Activated effector memory CD4-positive, alpha-beta T cell treated with Interleukin-2 at 50 U/mL for 16 hours (primary cell): Measurements from ENCODE around the gene URI1.
"Not testable (repeated sequence)": the region's sequence is repeated elsewhere in the genome, so short reads cannot be mapped to it uniquely, and the experiment has no call there.

Source experiments
- DNase-seq: peaks from one replicate; pipeline ENCODE4 v3.0.0-alpha.2; 2020

URI1 gene

DNA sequence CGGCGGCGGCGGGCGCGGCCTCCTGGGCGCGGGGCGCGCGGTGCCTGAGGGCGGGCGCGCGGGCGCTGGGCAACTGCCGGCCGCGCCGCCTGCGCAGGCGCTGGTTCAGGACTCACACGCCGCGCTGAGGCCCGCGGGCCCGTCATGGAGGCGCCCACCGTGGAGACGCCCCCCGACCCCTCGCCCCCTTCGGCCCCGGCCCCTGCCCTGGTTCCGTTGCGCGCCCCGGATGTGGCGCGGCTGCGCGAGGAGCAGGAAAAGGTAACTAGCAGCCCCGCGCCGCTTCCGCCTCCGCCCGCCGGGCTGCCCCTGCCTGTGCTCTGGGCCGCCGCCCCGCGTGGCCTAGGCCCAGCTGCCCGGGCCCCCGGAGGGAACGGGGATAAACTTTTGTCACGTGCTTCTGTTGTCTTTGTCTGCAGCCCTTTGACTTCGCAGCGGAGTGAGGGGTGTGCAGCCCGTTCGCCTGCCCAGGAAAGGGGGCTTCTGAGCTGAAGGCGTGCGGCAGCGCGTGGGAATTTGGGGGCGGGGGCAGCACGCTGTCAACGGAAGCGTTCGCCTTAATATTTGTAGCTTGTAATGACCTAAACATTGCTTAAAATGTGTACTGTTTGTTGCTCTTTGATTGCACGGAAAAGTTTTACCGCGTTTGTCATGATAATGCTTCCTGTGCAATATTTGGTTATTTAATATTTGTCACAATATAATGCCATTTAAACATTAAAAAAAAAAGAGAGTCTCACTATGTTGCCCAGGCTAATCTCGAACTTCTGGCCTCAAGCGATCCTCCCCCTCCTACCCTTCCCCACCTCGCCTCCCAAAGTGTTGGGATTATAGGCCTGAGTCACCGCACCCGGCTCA, 594 bp downstream of the URI1 start:
- DNase-seq, result peak; percentile 69

DNA sequence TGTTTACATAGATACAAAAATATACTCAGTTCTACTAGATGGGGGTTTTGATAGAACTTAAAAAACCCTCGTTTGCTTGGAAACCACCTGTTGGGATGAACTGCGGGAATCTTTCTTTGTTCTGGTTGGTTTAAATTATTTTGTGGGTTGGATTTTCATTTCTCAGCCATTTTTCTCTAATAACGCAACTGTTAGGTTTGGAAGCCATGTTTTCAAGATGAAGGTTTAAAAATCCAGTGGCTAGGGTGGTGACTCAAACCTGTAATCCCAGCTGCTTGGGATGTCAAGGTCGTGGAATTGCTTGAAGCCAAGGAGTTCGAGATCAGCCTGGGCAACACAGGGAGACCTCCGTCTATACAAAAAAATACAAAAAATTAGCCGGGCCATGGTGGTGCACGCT, 1.6 kb downstream of the URI1 start:
- DNase-seq, result no peak

DNA sequence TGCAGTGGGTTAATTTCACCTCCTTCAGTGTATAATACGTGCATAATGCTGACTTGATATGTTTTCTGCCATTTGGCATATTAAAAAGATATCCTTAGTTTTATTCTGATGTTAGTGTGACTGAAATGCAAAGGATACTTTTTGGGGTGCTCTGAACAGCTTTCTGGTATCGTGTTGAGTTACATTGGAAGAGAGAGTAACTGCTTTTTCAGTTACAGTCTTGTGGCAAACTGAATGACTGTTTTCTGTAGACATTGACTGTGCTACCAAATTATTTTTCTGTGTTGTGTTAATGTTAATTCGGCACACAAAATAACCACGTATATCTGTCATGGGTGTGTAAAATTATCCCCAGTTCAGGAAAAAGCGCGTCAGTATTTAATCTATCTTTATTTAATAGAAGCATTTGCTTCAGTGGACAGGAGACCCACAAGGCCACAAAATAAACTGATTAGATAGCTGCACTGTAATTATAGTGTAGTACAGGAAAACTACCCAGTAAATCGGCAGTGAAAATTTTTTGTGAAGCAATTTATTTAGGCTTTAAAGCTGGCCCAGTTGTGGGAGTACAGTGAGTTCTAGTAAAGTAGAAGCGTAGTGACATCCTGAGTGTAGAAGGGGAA, 2.5 kb downstream of the URI1 start:
- DNase-seq, result no peak

DNA sequence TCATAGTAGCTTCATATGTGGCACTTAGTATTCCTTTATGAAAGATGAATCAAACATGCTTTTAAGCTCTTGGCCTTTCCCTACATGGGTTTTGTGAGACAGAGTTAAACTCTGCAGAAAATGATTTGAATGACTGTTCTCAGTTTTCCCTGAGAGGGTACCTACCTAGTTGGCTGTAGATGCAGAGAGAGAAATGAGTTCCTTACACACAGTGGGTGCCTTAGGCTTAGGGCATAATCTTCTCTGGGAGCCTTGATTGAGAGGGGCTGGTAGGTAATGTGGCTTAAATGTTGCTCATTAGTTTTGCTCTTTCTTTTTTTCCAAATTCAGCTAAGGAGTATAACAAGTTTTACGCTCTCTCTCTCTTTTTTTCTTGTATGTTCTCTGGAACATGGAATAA, 3.0 kb downstream of the URI1 start:
- DNase-seq, result no peak

DNA sequence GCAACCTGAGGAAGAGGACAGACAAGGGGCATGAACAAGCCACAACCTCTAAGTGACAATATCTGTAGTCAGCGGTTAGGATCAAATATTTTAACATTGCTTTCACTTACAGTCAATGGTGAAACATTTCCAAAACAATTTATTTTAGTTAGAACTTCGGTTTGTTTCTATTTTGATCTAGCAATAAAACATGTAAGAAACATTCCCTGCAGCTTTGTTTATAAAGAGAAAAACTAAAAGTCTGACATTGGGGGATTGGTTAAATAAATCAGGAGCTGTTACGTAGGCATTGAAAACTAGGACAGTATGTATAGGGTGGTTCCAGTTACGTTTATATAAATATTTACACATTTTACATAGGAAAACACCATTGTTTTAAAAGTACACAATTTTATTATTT, 3.4 kb downstream of the URI1 start:
- no peak for DNase-seq

DNA sequence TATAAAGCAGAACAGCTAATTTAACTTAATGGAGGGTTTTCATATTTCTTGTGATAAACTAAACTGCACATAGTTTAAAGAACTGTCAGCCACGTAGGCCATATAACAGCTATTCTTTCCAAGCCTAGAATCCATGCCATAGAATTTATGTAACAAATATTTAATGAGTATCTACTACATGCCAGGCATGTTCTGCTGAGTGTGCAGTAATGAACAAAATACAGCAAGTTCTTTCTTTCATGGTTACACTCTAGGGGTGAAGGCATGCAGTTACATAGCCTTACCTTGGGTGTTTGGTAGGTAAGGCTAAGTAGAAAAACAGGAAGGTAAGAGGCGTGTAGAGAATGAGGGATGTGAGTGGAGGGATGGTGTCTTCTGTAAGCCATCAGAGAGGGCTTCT, 4.6 kb downstream of the URI1 start:
- DNase-seq, result no peak

DNA sequence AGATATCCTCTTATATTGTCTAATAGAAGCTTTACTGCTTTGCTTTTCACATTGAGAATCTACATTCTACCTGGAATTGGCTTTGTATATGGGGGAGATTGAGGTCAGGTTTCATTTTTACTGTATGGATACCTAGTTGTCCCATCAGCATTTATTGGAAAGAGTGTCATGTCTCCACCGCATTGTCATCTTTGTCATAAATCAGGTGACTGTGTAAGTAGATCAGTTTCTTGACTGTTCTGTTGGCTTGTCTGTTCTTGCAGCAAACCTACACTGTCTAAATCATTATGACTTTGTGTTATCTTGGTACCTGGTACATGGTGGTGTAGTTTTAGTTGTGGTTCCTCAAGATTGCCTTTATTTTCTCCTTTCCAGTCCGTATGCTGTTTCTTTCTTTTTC, 5.8 kb downstream of the URI1 start:
- no peak for DNase-seq

DNA sequence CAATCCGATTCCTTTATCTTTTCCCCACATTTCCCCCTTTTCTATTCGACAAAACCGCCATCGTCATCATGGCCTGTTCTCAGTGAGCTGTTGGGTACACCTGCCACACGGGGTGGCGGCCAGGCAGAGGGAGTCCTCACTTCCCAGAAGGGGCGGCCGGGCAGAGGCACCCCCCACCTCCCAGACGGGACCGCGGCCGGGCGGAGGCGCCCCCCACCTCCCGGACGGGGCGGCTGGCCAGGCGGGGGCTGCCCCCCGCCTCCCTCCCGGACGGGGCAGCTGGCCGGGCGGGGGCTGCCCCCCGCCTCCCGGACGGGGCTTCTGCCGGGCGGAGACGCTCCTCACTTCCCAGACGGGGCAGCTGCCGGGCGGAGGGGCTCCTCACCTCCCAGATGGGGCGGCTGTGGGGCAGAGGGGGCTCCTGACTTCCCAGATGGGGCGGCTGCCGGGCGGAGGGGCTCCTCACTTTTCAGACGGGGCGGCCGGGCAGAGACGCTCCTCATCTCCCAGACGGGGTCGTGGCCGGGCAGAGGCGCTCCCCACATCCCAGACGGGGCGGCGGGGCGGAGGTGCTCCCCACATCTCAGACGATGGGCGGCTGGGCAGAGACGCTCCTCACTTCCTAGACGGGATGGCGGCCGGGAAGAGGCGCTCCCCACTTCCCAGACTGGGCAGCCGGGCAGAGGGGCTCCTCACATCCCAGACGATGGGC, 6.9 kb downstream of the URI1 start:
- DNase-seq, result not testable (repeated sequence)

DNA sequence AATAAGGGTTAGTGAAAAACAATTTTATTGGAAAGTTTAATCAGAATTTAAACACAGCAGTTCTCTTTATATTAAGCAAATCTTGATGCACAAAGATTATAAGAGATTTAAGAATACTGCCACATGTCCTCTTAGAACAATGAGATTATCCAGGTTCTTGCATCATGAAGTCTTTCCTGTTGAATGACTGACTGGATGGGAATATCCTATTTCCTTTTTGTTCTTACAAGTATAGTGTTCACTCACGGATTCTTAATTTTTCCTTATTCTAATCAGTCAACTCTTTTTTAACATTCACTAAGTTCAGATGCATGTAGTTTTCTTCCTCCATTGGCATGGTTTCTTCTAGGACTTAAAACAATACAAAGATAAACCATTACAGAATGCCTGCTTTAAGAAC, 10.1 kb downstream of the URI1 start:
- DNase-seq, result no peak

DNA sequence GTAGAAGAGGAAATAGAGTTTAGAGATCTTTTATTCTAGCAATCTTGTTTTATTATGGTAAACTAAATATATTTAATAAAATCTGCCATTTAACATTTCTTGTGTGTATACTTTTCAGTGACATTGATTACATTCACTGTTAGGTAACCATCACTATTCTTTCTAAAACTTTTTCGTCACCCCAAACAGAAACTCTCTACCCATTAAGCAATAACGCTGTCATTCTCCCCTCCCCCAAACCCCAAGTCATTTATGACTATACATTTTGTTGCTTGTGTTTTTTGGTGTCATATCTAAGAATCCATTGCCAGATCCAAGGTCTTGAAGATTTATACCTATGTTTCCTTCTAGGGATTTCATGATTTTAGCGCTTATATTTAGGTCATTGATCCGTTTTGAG, 10.6 kb downstream of the URI1 start:
- DNase-seq, result no peak

DNA sequence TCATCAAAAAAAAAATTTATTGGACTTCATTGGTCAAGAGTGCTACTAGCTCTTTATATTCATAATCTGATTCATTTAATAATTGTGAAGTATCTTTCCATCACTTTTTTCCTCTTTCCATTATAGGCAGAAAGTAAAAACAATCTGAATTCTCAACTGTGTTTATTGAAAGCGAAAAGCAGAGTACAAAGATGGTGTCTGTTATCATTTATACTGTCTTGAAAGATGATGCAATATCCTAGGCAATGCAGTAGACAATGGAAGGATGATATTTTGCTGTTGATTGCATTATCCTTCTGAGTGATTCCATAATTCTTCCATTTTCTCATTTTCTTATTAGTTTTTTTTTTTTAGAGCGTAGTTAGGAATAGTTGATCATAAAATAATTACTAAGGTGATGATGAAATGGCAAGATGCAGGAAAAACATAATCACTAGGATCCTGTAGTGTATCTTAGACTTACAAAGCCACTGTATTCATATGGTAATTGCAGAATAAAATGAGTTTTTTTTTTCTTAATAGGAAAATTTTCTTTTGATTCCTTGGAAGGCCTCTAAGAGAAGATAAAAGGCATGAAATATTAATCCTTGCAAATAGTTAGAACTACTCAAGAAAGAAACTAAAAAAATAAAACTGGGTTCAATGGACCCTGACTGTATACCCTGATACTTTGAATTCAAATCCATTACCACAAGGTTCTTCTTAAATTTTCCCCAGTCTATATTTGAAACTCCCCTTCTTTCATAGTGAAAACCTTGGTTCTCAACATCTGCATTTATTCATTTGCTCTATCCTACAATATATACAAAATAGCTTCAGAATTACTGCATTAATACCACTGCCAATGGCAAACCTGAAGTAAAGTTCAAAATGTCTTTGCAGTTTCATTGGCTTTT, 11.6 kb downstream of the URI1 start:
- DNase-seq, result no peak

DNA sequence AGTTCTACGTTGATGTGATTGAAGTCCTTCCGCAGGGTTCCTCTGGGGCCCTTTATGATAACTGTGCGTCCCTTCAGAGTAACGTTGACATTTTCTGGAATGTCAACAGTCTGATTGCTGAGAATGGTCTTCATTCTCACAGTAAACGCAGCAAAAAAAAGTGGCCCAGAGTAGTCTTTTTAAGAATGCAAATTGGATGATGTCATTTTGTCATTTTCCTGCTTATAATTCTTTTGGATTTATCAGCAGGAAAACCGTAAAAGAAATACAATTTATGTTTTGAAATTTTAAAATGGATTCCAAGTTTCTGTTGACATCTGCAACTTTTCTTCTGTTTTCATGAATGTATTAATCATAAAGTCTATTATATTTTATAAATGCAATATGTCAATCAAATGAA, 14.8 kb downstream of the URI1 start:
- no peak for DNase-seq

DNA sequence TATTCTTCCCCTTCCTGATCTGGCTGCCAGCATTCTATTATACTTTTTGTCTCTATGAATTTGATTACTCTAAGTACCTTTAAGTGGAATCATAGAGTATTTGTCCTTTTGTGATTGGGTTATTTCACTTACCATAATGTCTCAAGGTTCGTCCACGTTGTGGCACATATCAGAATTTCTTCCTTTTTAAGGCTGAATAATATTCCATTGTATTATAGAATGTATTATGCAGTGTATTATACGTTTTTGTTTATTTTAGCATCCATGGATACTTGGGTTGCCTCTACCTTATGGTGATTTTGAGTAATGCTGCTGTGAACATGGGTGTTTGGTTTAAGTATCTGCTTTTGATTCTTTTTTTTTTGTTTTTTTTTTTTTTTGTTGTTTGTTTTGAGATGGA, 19.3 kb downstream of the URI1 start:
- no peak for DNase-seq

DNA sequence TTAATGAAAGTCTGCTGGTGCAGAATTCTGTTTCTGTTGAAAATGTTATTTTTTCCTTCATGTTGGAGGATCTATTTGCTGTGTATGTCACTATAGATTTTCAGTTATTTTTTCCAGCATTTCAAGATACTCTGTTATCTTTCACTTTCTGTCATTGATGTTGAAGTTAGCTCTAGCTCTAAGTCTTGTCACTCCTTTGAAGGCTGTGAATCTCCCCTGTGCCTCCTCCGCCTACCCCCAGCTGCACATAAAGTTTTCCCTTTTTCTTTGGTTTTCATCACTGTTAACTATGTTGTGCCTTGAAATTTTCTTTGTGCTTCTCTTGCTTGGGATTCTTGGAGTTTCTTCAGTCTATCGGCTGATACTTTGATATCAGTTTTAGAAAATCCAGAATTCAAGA, 20.8 kb downstream of the URI1 start:
- no peak for DNase-seq

DNA sequence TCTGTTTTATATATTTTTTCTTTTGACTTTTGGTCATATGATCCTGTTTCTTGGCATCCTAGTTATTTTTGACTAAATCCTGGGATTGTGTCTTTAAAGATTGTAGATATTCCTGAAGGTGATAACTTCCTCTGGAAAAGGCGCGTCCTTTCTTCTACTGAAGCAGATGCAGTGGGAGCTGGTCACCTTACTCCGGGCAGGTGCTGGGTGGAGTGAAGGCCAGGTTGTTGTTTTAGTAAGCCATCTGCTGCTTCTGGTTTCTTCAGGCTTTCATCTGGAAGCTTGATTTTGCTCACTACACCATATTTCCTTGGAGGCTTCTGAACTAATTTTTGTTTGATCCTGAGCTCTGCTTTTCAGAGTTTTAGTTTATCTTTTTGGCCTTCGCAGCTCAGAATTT, 21.5 kb downstream of the URI1 start:
- no peak for DNase-seq

DNA sequence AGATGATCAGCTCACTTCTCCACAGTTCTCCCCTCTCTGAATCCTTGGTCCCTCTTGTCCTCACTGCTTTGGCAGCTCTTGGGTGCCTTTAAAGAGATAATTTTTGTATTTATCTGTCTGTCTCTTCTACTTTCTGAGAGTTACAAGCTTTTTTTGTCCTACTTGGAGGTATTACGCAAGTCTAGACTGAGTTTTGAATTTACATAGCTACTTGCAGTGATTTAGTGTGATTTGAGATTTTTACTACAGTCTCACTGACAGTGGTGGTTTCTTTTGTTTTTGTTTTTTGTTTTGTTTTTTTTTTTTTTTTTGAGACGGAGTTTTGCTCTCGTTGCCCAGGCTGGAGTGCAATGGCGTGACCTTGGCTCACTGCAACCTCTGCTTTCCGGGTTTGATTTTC, 22.1 kb downstream of the URI1 start:
- DNase-seq, result no peak

DNA sequence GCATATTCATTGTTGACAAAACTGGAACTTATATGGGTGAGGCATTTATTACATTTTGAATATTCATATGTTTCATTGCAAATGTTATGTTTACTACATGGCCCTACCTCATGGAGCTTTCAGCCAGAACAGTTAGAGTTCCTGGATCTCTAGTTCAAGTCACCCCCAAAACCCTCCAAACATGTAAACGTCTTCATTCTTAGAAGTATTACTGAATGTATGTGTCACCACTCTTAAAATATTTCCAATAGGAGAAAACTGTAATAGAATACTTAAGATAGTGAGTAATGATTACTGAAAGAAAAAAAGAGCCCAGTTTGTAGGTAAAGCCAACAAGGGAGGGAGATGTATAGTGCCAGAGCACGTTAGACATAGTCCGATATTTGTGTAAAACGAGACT, 23.5 kb downstream of the URI1 start:
- DNase-seq, result no peak

DNA sequence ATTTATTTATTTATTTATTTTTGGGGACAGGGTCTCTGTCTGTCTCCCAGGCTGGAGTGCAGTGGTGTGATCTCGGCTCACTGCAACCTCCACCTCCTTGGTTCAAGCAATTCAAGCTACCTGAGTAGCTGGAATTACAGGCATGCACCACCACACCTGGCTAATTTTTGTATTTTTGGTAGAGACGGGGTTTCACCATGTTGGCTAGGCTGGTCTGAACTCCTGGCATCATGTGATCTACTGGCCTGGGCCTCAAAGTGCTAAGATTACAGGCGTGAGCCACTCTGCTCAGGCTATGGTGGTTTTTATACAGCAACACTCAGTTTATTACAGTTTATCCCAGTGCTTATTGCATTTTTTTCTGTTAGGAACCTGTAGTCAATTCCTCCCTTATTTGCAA, 24.1 kb downstream of the URI1 start:
- DNase-seq, result not testable (repeated sequence)

DNA sequence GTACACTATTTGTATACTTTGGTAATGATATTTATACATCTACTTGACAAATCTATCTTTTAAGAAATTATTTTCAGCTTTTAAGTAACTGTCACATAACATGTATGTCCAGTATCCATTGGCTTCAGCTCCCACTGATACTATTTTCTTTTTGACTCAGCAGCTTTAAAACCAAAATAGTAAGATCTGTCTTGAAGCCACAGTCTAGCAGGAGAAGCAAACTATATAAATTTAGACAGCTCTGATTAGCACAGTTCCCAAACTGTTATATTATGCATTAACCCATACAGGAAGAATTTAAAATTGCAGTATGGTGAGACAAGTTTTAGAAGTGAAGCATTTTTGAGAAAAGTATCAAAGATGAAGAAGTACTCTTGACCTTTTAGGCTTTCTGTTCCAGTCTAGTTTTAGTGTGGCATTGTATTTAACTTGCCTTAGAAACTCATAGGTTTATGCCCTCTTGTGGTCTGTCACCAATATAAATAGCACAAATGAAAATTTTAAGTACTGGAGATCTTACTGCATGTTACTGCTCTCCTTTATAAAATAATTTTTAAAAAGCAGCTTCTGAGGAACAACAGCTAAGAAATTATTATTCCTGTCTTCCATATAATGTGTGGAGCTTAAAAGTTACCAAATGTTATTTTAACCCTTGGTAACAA, 24.7 kb downstream of the URI1 start:
- no peak for DNase-seq

DNA sequence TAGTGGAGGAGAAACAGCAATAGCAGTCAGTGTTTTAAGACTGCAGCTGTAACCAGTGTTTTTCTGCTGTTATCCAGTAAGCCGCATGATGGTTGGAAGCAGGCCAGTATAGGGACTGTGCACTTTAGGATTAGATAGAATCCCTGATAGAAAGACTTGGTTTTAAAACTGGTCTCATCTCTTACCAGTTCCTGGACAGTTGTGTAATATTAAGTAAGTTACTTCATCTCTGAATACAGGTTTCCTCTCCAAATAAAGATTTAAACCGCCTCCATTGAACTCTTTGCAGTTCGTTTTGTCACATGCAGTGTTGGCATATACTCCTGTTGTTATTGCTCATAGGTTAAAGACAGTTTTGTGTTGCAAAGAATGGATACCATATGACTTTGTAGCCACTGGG, 25.6 kb downstream of the URI1 start:
- no peak for DNase-seq

DNA sequence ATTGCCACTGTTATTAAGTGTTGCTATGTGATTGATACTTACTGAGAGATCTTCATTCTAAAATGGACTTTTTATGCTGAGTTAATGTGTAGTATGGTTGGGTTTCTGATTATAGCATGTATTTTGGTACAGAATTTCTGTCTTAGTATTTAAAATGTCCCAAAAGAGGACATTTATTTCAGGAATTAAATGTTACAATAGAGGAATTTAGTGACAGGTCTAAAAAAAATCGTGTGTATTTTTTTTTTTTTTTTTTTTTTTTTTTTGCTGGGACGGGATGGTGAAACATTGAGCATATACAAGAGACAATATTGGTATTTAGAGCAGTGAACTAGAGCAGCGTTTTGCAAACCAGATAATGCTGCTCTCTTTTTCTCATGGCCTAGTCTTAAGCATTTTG, 27.9 kb downstream of the URI1 start:
- DNase-seq, result no peak

DNA sequence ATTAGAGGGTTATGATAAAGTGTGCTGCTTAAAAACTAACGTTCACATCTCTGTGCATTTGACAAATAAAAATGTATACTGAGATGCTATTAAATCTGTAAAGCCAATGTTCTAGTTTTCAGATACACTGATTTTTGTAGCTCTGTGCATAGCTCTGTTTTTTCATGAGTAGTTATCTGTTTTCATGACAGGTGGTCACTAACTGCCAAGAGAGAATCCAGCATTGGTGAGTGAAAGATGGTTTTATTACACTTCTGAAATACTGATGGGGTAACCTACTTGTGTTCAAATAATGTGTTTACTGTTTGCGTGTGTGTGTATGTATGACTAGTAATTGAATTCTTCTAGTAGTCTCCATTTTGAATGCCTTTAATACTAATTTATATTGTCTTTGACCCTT, 29.0 kb downstream of the URI1 start:
- no peak for DNase-seq

DNA sequence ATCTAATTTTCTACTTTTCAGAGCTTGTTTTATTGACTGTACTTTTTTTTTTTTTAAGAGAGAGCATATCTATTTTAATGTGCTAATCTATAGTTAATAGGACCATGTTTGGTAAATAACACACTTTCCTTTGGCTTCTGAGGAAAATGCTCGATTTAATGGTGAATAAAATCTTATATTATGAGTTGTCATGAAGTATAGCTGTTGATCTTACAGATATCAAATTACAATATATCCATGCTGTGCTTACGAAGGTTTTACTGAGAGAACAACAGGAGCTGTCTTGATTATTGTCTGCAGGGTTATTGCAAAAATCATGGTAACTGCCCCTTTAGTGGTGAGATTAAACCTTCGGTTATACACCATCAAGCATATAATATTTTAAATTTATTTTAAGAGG, 29.6 kb downstream of the URI1 start:
- DNase-seq, result no peak
